NB4 (cell line): ENCODE results near the gene EPDR1.

Experiments
- MYC ChIP-seq: IDR thresholded peaks from 2 replicates; pipeline ENCODE4 v1.6.1; 2011; ENCODE audit warnings: low read depth, low read length
- TF ChIP-seq, protein P1 (sequence below): IDR thresholded peaks from one replicate; pipeline ENCODE4 v1.5.1; 2012; ENCODE audit warnings: low read depth, low read length

DNA sequence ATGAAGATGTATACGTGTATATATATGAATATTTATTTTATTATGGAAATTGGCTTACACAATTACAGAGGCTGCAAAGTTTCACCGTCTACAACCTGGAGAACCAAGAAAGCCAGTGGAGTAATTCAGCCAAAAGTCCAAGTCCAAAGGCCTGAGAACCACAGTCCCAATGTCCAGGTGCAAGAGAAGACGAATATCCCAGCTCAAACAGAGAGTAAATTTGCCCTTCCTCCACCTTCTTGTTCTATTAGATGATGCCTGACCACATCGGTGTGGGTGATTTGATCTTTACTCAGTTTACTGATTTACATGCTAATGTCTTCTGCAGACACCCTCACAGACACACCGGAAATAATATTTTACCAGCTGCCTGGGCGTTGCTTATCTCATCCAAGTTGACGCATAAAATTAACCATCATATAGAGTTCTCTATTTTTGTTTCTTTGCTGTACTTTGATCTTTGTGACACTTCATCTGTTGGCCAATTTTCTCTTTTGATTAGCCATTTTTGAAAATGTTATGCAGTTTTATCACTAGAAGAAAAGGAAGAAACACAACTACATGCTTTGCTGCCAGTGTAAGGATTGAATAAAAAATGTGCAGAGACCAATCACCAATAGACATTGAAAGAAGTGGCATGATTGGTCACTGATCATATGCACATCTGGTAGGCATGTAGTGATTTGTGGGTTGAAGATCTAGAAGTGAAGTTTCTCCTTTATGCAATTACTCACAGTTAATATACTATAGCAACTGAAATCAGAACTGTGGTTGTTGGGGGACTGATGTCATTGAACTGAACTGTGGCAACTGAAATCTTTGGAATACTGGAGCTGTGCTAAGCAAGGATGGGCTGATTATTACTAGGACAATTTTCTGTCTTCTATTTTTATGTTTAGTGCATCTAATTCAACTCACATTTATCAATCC lies 68.5 kb downstream of the EPDR1 start:
- TF ChIP-seq, protein P1, sequence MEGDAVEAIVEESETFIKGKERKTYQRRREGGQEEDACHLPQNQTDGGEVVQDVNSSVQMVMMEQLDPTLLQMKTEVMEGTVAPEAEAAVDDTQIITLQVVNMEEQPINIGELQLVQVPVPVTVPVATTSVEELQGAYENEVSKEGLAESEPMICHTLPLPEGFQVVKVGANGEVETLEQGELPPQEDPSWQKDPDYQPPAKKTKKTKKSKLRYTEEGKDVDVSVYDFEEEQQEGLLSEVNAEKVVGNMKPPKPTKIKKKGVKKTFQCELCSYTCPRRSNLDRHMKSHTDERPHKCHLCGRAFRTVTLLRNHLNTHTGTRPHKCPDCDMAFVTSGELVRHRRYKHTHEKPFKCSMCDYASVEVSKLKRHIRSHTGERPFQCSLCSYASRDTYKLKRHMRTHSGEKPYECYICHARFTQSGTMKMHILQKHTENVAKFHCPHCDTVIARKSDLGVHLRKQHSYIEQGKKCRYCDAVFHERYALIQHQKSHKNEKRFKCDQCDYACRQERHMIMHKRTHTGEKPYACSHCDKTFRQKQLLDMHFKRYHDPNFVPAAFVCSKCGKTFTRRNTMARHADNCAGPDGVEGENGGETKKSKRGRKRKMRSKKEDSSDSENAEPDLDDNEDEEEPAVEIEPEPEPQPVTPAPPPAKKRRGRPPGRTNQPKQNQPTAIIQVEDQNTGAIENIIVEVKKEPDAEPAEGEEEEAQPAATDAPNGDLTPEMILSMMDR = no peak
- TF ChIP-seq MYC = no peak
